Measurements from ENCODE around the gene MLST8. TPM values are rescaled to one million over a fixed set of nuclear protein-coding genes. Genes with fewer than 3 reads are reported as not detected.

Gene MLST8
- total and polyA plus RNA-seq, 2 donors (not counting 3 experiments of a cell fraction or from before 2014, with no cell fraction given), result 36.9 to 129 TPM

GRCh38 chr16:2160915-2161551 is 44.2 kb upstream of the MLST8 start:
- Histone ChIP-seq H3K79me2 (ENCODE audit: control insufficient read depth, insufficient read depth, low read length) (peaks cover 87% of the 10 kb centered on the region), H3K27ac (ENCODE audit: insufficient read depth, low read depth, low read length) (no peak overlapping the region), H2AFZ (ENCODE audit: low read depth, low read length) (no peak overlapping the region), H3K36me3 (ENCODE audit: control insufficient read depth in 2 of 2, extremely low read depth in 1 of 2, insufficient read depth in 2 of 2, low read length in 2 of 2) (peaks cover 0 to 9% of the 10 kb centered on the region in 2 experiments), H3K9ac (replicated peaks; ENCODE audit: extremely low read depth, insufficient read depth, low read length) (no peak overlapping the region), H3K4me3 (replicated peaks in 1 of 3; ENCODE audit: insufficient read depth in 1 of 3, low read depth in 1 of 3, low read length in 3 of 3) (no peak overlapping the region), H3K27me3 (ENCODE audit: control insufficient read depth in 2 of 2, insufficient read depth in 2 of 2, low read length in 2 of 2) (no peaks in the 10 kb centered on the region), H3K9me3 (replicated peaks; ENCODE audit: control insufficient read depth, insufficient read depth, low read length) (no peaks in the 10 kb centered on the region), H4K20me1 (replicated peaks; ENCODE audit: control insufficient read depth, extremely low read depth, insufficient read depth, low read length) (no peaks in the 10 kb centered on the region), H3K4me2 (ENCODE audit: insufficient read depth, low read length) (no peak overlapping the region), H3K4me1 (ENCODE audit: control insufficient read depth, extremely low read depth, insufficient read depth, low read length) (peaks cover 29% of the 10 kb centered on the region), H3K9me1 (replicated peaks; ENCODE audit: control insufficient read depth, extremely low read depth, insufficient read depth, low read length) (no peaks in the 10 kb centered on the region)
- POLR2A ChIA-PET, result interaction anchor here (0.6 kb wide), 1 partner anchor 9 kb away, joined by 4 read pairs; no protein-coding TSS in a partner anchor
- CTCF ChIA-PET, result interaction anchor here (1.4 kb wide), 1 partner anchor 20 kb away, joined by 3 read pairs; no protein-coding TSS in a partner anchor
- dilution Hi-C loops (cut with MboI; ENCODE audit: extremely low pct_ligation_motif_present, low sequenced_read_pairs) (loop anchor here (25.0 kb wide), 1 partner anchor 124 kb away; the partner anchor contains the start of genes NHERF2, NTHL1 and TSC2), intact Hi-C loops (cut with micrococcal nuclease) (no loop called here)
- BruUV-seq (replicated peaks), result no TSS peak
- no peak for FAIRE-seq
- no peak for TF ChIP-seq FOS (IDR thresholded peaks at IDR 0.05; ENCODE audit: borderline replicate concordance, insufficient read depth, low read length)
- no peak for TF ChIP-seq POLR2AphosphoS5 (IDR thresholded peaks at IDR 0.05; ENCODE audit: insufficient read depth, low read depth, low read length)
- no peak for TF ChIP-seq POLR2A (IDR thresholded peaks at IDR 0.05; ENCODE audit: low read depth, low read length)
- no peak for DNase-seq (ENCODE audit: low read depth, low spot score)

- H3K27me3 ChIP-seq (ENCODE audit: control insufficient read depth in 2 of 2, insufficient read depth in 2 of 2, low read length in 2 of 2), result no peaks in the 10 kb centered on the region
- no peaks in the 10 kb centered on the region for H4K20me1 ChIP-seq (replicated peaks; ENCODE audit: control insufficient read depth, extremely low read depth, insufficient read depth, low read length)
- TF ChIP-seq EZH2 (IDR thresholded peaks at IDR 0.05; ENCODE audit: borderline replicate concordance, low read depth, low read length, severe bottlenecking), result no peak
- no peak for TF ChIP-seq POLR2AphosphoS5 (IDR thresholded peaks at IDR 0.05; ENCODE audit: insufficient read depth, low read depth, low read length)
- TF ChIP-seq JUN (IDR thresholded peaks at IDR 0.05; ENCODE audit: borderline replicate concordance, insufficient read depth, insufficient read length, low read depth), result no peak
- TF ChIP-seq POLR2A (IDR thresholded peaks at IDR 0.05; ENCODE audit: low read depth, low read length), result no peak
- TF ChIP-seq FOS (IDR thresholded peaks at IDR 0.05; ENCODE audit: borderline replicate concordance, insufficient read depth, low read length), result no peak
- no peak for TF ChIP-seq MAX (IDR thresholded peaks at IDR 0.05; ENCODE audit: insufficient read depth, insufficient read length)
- no peak for TF ChIP-seq MYC (IDR thresholded peaks at IDR 0.05; ENCODE audit: low read depth, low read length)
- TF ChIP-seq GATA2 (IDR thresholded peaks at IDR 0.05; ENCODE audit: insufficient read depth, insufficient read length, low read depth, low read length), result no peak
- no peak for TF ChIP-seq CTCF (IDR thresholded peaks at IDR 0.05; ENCODE audit: extremely low read depth in 1 of 2, insufficient read depth in 1 of 2, low read depth in 1 of 2, low read length in 2 of 2)
- dilution Hi-C loops (cut with MboI; ENCODE audit: extremely low pct_ligation_motif_present, low sequenced_read_pairs) (loop anchor here (25.0 kb wide), 1 partner anchor 125 kb away; the partner anchor contains the start of genes NHERF2, NTHL1 and TSC2), intact Hi-C loops (cut with micrococcal nuclease) (no loop called here)
- ChIA-PET CTCF (no interaction called here), POLR2A (interaction anchor here (0.6 kb wide), 1 partner anchor 10 kb away, joined by 4 read pairs; no protein-coding TSS in a partner anchor)
- no peak overlapping the region for H3K27ac ChIP-seq (ENCODE audit: insufficient read depth, low read depth, low read length)
- no TSS peak for BruUV-seq (replicated peaks)
- H3K9me3 ChIP-seq (replicated peaks; ENCODE audit: control insufficient read depth, insufficient read depth, low read length), result no peaks in the 10 kb centered on the region
- no peak overlapping the region for H2AFZ ChIP-seq (ENCODE audit: low read depth, low read length)
- H3K4me2 ChIP-seq (ENCODE audit: insufficient read depth, low read length), result no peak overlapping the region
- H3K79me2 ChIP-seq (ENCODE audit: control insufficient read depth, insufficient read depth, low read length), result peaks cover 79% of the 10 kb centered on the region
- no peaks in the 10 kb centered on the region for H3K9me1 ChIP-seq (replicated peaks; ENCODE audit: control insufficient read depth, extremely low read depth, insufficient read depth, low read length)
- H3K4me3 ChIP-seq (replicated peaks in 1 of 3; ENCODE audit: insufficient read depth in 1 of 3, low read depth in 1 of 3, low read length in 3 of 3), result no peak overlapping the region
- FAIRE-seq (no peak), DNase-seq (ENCODE audit: low read depth, low spot score) (no peak)
- no peak overlapping the region for H3K9ac ChIP-seq (replicated peaks; ENCODE audit: extremely low read depth, insufficient read depth, low read length)
- H3K4me1 ChIP-seq (ENCODE audit: control insufficient read depth, extremely low read depth, insufficient read depth, low read length), result peaks cover 26% of the 10 kb centered on the region
- peaks cover 0 to 17% of the 10 kb centered on the region in 2 experiments for H3K36me3 ChIP-seq (ENCODE audit: control insufficient read depth in 2 of 2, extremely low read depth in 1 of 2, insufficient read depth in 2 of 2, low read length in 2 of 2)
Observed at GRCh38 chr16:2161911-2162310, 43.3 kb upstream of the MLST8 start.

Measured in endothelial cell of umbilical vein (primary cell).